HG02870 (cell line): ENCODE data around the gene COX7A2.

Experiments used
- ATAC-seq: cut with Tn5 transposase; IDR thresholded peaks from one replicate; pipeline ENCODE4 v1.9.1; 2021; ENCODE audit warnings: mild to moderate bottlenecking, moderate library complexity; ENCODE audit not compliant: unreplicated experiment

The COX7A2 gene

GRCh38 chr6:75243333-75244062, at the start of gene COX7A2:
Gene COX7A2 (minus strand): TSS chr6:75243801. CDS start chr6:75243734, 67 bp downstream.
- ATAC-seq = peak; percentile 95

- no peak for ATAC-seq
Measured at GRCh38 chr6:75292555-75292954, 49.0 kb upstream of the COX7A2 start.

GRCh38 chr6:75291744-75292143, 48.1 kb upstream of the COX7A2 start:
- ATAC-seq = no peak

- ATAC-seq = no peak
Measured at GRCh38 chr6:75291331-75291730, 47.7 kb upstream of the COX7A2 start.

- no peak for ATAC-seq
Measured at GRCh38 chr6:75290136-75290945, 46.7 kb upstream of the COX7A2 start.

GRCh38 chr6:75288023-75288422, 44.4 kb upstream of the COX7A2 start:
- no peak for ATAC-seq

- ATAC-seq = no peak
Measured at GRCh38 chr6:75287424-75287823, 43.8 kb upstream of the COX7A2 start.

GRCh38 chr6:75286955-75287354, 43.4 kb upstream of the COX7A2 start:
- no peak for ATAC-seq

- ATAC-seq = no peak
Measured at GRCh38 chr6:75285283-75285639, 41.7 kb upstream of the COX7A2 start.

GRCh38 chr6:75284632-75285282, 41.2 kb upstream of the COX7A2 start, which contains the start of gene TMEM30A:
Gene TMEM30A (minus strand): TSS chr6:75284792. CDS start chr6:75284638, 154 bp downstream.
- peak; percentile 90 for ATAC-seq

GRCh38 chr6:75283907-75284631, 40.5 kb upstream of the COX7A2 start:
- peak; percentile 11 for ATAC-seq

GRCh38 chr6:75282706-75283105, 39.1 kb upstream of the COX7A2 start:
- no peak for ATAC-seq

GRCh38 chr6:75281653-75282052, 38.1 kb upstream of the COX7A2 start:
- no peak for ATAC-seq

GRCh38 chr6:75280131-75280855, 36.7 kb upstream of the COX7A2 start:
- ATAC-seq = no peak

- no peak for ATAC-seq
Measured at GRCh38 chr6:75279418-75279817, 35.8 kb upstream of the COX7A2 start.

- ATAC-seq = no peak
Measured at GRCh38 chr6:75278474-75279077, 35.0 kb upstream of the COX7A2 start.

GRCh38 chr6:75275067-75275466, 31.5 kb upstream of the COX7A2 start:
- no peak for ATAC-seq

GRCh38 chr6:75273009-75273408, 29.4 kb upstream of the COX7A2 start:
- no peak for ATAC-seq

GRCh38 chr6:75272145-75272840, 28.7 kb upstream of the COX7A2 start:
- no peak for ATAC-seq
